ENCODE results near the gene DIABLO.

GRCh38 chr12:122189626-122190475 lies 36.0 kb downstream of the DIABLO start:
- TF ChIP-seq CTCF (IDR thresholded peaks at IDR 0.05; ENCODE audit: insufficient read depth, low read depth, low read length) (no peak), EZH2 (IDR thresholded peaks at IDR 0.05; ENCODE audit: insufficient read depth, low read length) (no peak)

Data from astrocyte (in vitro differentiated cells and primary cell).